ENCODE data around the gene CFAP54.
A peak's percentile ranks its signal among the peaks of the same experiment; 100 is the strongest.

The CFAP54 gene

GRCh38 chr12:96889273-96889933, 400.0 kb downstream of the CFAP54 start:
- peak; percentile 81 for DNase-seq (ENCODE audit: low spot score)

- DNase-seq (ENCODE audit: low spot score): no peak
Measured at GRCh38 chr12:96890331-96890730, 401.0 kb downstream of the CFAP54 start.

DNA sequence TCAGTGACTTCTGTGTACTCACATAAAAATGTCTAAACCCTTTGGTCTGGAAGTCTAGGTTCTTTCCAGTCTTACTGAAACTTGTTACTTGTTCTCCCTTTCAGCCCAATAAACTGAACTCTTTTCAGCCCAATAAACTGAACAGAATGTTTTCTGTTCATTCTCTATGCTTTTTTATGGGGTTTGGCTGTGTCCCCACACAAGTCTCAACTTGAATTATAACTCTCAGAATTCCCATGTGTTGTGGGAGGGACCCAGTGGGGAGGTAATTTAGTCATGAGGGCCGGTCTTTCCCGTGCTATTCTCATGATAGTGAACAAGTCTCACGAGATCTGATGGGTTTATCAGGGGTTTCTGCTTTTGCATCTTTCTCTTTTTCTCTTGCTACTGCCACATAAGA, 402.7 kb downstream of the CFAP54 start:
- no peak for DNase-seq (ENCODE audit: low spot score)

- no peak for DNase-seq (ENCODE audit: low spot score)
Measured at GRCh38 chr12:96897421-96897820, 408.0 kb downstream of the CFAP54 start.

GRCh38 chr12:96901175-96901574, 411.8 kb downstream of the CFAP54 start:
- DNase-seq (ENCODE audit: low spot score): no peak

GRCh38 chr12:96902076-96902475, 412.7 kb downstream of the CFAP54 start:
- peak; percentile 27 for DNase-seq (ENCODE audit: low spot score)

- no peak for DNase-seq (ENCODE audit: low spot score)
Measured at GRCh38 chr12:96906498-96906848, 417.1 kb downstream of the CFAP54 start.

GRCh38 chr12:96906849-96907670, 417.7 kb downstream of the CFAP54 start, which contains the start of gene NEDD1:
Gene NEDD1, plus strand, starts transcription at chr12:96907257. Its CDS starts 2,503 bp downstream, at chr12:96909760.
- DNase-seq (ENCODE audit: low spot score): peak; percentile 88

GRCh38 chr12:96907671-96908422, 418.5 kb downstream of the CFAP54 start:
- peak; percentile 49 for DNase-seq (ENCODE audit: low spot score)

GRCh38 chr12:96908423-96908675, 419.0 kb downstream of the CFAP54 start:
- DNase-seq (ENCODE audit: low spot score): no peak

GRCh38 chr12:96912261-96912660, 422.9 kb downstream of the CFAP54 start:
- DNase-seq (ENCODE audit: low spot score): no peak

DNA sequence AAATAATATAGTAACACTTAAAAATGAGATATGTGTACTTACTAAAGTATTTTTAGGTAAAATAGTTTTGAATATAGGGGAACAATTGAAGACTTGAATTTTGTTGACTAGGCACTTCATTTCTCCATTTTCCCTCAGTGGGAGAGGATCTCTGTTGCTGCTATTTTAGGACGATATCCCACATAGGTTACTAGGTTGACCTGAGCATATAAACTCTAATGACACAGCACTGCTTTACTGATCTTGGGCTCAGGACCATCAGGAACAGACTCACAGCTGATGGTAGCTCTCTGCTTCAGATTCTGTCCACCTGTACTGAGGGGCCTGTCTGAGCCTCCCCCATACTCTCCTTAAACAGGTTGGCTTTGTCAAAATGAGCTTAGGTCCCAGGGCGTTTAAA, 423.6 kb downstream of the CFAP54 start:
- no peak for DNase-seq (ENCODE audit: low spot score)

GRCh38 chr12:96919510-96920210, 430.3 kb downstream of the CFAP54 start:
- DNase-seq (ENCODE audit: low spot score): no peak

All from RKO (cell line).